HepG2 (cell line): ENCODE results near the gene WDR18. TPM values are rescaled to one million over a fixed set of nuclear protein-coding genes. Genes with fewer than 3 reads are reported as not detected.
A peak's percentile ranks its signal among the peaks of the same experiment; 100 is the strongest.

Experiments used
- HNRNPH1 ChIP-seq: fragments of 200-400 bp; formaldehyde crosslinking; optimal IDR thresholded peaks from 2 replicates; pipeline ENCODE3; 2017; ENCODE audit warnings: mild to moderate bottlenecking, low read depth, low read length
- ISX ChIP-seq: sonication (generic); formaldehyde crosslinking; conservative IDR thresholded peaks from 2 replicates; pipeline ENCODE4 v1.5.0; 2020; ENCODE audit warnings: missing genetic modification reagents
- NAIF1 ChIP-seq: sonication (generic); formaldehyde crosslinking; IDR thresholded peaks from 2 replicates; pipeline ENCODE4 v1.5.0; 2020; ENCODE audit warnings: mild to moderate bottlenecking, missing genetic modification reagents, borderline replicate concordance
- SATB2 ChIP-seq: sonication (generic); formaldehyde crosslinking; IDR thresholded peaks from 2 replicates; pipeline ENCODE4 v1.5.0; 2020; ENCODE audit warnings: missing genetic modification reagents
- SMARCC2 ChIP-seq: fragments of 450-650 bp; IDR thresholded peaks from 2 replicates; pipeline ENCODE4 v1.6.1; 2017; ENCODE audit warnings: antibody characterized with exemption, mild to moderate bottlenecking
- SP4 ChIP-seq: sonication (generic); formaldehyde crosslinking; IDR thresholded peaks from 2 replicates; pipeline ENCODE4 v1.8.1; 2023; ENCODE audit warnings: mild to moderate bottlenecking, missing genetic modification reagents
- ZNF598 ChIP-seq: sonication (generic); formaldehyde crosslinking; IDR thresholded peaks from 2 replicates; pipeline ENCODE4 v1.5.1; 2020; ENCODE audit warnings: mild to moderate bottlenecking, missing genetic modification reagents, borderline replicate concordance
- ZNF768 ChIP-seq: sonication (generic); formaldehyde crosslinking; IDR thresholded peaks from 2 replicates; pipeline ENCODE4 v1.4.0; 2020; ENCODE audit warnings: missing genetic modification reagents
- ZNF773 ChIP-seq: sonication (generic); formaldehyde crosslinking; IDR thresholded peaks from 2 replicates; pipeline ENCODE4 v1.4.0; 2020; ENCODE audit warnings: missing genetic modification reagents, borderline replicate concordance
- ZNF841 ChIP-seq: sonication (generic); formaldehyde crosslinking; IDR thresholded peaks from 2 replicates; pipeline ENCODE4 v1.8.1; 2023; ENCODE audit warnings: missing genetic modification reagents, borderline replicate concordance
- polyA plus RNA-seq, 8 experiments: library from polyadenylated mRNA; depleted of rRNA in 3 of 8; stranded (reverse) in 7 of 8; unstranded in 1 of 8; fragments of >200 nt; fragmentation: Illumina TruSeq in 4 of 8; extraction: Trizol in 4 of 8; gene quantifications; 2 replicates each; pipeline versions ENCODE4 v1.2.1 to v1.2.3, GENCODE V29; 2011 to 2016; ENCODE audit warnings: low read depth in 4 of 8, missing spikeins in 1 of 8, mixed read lengths in 1 of 8; ENCODE audit not compliant: insufficient read depth in 1 of 8
- total RNA-seq, 5 experiments: library from RNA; depleted of rRNA; stranded (reverse); fragments of >200 nt; fragmentation: Illumina TruSeq; extraction: Trizol; gene quantifications; 2 replicates each; pipeline ENCODE4 v1.2.3, GENCODE V29; 2016; ENCODE audit warnings: low read depth in 1 of 5
- TF ChIP-seq, protein P1 (sequence below): sonication (generic); formaldehyde crosslinking; IDR thresholded peaks from 2 replicates; pipeline ENCODE4 v1.4.0; 2020; ENCODE audit warnings: mild to moderate bottlenecking, missing genetic modification reagents
- TF ChIP-seq, protein P2 (sequence below): sonication (generic); formaldehyde crosslinking; IDR thresholded peaks from 2 replicates; pipeline ENCODE4 v1.5.0; 2020; ENCODE audit warnings: missing genetic modification reagents
- TF ChIP-seq, protein P3 (sequence below): sonication (generic); formaldehyde crosslinking; IDR thresholded peaks from 2 replicates; pipeline ENCODE4 v1.4.0; 2020; ENCODE audit warnings: mild to moderate bottlenecking, missing genetic modification reagents
- TF ChIP-seq, protein P4 (sequence below): sonication (generic); formaldehyde crosslinking; IDR thresholded peaks from 2 replicates; pipeline ENCODE4 v1.8.0; 2022; ENCODE audit warnings: low read depth, missing genetic modification reagents

Gene WDR18
- total and polyA plus RNA-seq, 2 of the 13 experiments (the other 11 are each of a cell fraction or from before 2014, with no cell fraction given), result 36.4 to 47.6 TPM

DNA sequence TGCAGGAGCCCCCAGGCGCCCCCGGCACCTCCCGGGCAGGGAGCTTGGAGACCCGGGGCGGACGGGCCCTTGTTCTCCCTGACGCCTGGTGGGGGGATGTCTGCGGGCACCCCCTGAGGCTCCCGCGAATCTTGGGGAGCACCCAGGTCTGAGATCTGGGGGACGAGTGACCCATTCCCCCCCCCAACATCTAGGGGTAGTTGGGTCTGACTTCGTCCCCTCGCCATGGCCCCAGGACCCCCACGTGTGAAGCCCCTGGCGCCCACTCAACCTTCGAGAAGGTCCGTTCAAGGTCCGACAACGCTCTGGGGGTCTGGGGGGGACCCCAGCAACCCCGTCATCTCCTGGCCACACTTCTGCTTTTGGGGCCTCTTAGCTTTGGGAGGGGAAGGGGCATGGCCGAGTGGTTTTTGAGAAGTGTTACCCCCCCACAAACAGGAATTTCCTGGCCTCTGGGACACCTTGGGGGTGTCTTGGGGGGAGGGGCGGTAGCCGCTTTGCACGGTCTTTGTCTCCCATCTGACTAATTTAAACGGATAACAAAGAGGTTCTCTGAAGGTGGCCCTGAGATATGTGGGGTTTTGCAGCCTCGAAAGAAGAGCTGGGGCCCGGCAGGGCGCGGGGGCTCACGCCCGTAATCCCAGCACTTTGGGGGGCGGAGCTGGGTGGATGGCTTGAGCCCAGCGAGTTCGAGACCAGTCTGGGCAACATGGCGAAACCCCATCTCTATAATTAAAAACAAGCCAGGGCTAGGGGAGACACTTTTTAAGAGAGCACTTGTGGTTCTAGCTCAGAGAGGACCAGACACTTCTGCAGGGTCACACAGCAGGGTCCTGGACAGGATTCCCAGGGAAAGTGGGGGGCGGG, 42.9 kb downstream of the WDR18 start (continued):
- TF ChIP-seq, protein P1, sequence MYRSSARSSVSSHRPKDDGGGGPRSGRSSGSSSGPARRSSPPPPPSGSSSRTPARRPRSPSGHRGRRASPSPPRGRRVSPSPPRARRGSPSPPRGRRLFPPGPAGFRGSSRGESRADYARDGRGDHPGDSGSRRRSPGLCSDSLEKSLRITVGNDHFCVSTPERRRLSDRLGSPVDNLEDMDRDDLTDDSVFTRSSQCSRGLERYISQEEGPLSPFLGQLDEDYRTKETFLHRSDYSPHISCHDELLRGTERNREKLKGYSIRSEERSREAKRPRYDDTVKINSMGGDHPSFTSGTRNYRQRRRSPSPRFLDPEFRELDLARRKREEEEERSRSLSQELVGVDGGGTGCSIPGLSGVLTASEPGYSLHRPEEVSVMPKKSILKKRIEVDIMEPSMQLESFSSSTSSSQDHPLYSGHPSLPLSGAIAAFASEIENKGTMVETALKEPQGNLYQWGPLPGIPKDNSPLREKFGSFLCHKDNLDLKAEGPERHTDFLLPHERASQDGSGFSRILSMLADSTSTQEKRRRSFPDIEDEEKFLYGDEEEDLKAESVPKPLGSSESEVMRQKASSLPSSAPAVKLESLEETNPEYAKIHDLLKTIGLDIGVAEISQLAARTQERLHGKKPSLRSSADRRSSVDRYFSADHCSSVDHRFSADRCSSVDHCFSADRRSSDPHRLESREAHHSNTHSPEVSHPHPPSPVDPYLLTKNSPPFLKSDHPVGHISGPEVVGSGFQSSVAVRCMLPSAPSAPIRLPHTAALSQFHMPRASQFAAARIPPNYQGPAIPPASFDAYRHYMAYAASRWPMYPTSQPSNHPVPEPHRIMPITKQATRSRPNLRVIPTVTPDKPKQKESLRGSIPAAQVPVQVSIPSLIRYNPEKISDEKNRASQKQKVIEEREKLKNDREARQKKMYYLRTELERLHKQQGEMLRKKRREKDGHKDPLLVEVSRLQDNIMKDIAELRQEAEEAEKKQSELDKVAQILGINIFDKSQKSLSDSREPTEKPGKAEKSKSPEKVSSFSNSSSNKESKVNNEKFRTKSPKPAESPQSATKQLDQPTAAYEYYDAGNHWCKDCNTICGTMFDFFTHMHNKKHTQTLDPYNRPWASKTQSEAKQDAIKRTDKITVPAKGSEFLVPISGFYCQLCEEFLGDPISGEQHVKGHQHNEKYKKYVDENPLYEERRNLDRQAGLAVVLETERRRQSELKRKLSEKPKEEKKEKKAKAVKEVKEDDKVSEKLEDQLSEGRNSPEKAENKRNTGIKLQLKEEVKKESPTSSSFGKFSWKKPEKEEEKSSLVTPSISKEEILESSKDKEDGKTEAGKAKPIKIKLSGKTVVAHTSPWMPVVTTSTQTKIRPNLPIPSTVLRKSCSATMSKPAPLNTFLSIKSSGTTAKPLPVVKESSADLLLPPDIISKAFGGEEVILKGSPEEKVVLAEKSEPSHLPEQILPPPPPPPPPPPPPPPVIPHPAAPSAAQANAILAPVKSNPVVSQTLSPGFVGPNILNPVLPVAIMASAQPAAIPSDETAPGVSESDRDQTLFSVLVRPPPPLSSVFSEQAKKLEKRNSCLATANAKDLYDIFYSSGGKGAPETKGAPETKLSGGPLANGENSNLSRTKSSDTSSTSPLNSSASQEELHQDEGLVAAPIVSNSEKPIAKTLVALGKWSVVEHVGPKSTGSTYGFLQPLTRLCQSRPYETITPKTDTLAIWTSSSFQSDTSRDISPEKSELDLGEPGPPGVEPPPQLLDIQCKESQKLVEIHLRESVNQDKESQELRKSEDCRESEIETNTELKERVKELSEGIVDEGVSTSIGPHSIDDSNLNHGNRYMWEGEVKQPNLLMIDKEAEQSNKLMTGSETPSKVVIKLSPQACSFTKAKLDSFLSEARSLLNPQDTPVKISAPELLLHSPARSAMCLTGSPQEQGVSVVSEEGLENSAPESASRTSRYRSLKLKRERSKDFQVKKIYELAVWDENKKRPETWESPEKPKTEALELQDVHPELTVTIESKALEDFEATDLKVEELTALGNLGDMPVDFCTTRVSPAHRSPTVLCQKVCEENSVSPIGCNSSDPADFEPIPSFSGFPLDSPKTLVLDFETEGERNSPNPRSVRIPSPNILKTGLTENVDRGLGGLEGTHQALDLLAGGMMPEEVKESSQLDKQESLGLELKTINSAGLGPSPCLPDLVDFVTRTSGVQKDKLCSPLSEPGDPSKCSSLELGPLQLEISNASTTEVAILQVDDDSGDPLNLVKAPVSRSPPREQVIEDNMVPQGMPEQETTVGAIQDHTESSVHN (CRISPR knock-in tag), result no peak
- TF ChIP-seq, protein P2, sequence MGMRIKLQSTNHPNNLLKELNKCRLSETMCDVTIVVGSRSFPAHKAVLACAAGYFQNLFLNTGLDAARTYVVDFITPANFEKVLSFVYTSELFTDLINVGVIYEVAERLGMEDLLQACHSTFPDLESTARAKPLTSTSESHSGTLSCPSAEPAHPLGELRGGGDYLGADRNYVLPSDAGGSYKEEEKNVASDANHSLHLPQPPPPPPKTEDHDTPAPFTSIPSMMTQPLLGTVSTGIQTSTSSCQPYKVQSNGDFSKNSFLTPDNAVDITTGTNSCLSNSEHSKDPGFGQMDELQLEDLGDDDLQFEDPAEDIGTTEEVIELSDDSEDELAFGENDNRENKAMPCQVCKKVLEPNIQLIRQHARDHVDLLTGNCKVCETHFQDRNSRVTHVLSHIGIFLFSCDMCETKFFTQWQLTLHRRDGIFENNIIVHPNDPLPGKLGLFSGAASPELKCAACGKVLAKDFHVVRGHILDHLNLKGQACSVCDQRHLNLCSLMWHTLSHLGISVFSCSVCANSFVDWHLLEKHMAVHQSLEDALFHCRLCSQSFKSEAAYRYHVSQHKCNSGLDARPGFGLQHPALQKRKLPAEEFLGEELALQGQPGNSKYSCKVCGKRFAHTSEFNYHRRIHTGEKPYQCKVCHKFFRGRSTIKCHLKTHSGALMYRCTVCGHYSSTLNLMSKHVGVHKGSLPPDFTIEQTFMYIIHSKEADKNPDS (CRISPR knock-in tag), result no peak
- TF ChIP-seq, protein P3, sequence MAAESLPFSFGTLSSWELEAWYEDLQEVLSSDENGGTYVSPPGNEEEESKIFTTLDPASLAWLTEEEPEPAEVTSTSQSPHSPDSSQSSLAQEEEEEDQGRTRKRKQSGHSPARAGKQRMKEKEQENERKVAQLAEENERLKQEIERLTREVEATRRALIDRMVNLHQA, result no peak
- TF ChIP-seq ISX (CRISPR knock-in tag), result no peak
- peak; percentile 83; the same call in 1 of the 2 replicates for TF ChIP-seq ZNF768
- TF ChIP-seq SATB2, result 0 out of 2 replicates have a peak, but pooled peaks have one; percentile 67
- no peak for TF ChIP-seq NAIF1 (CRISPR knock-in tag)
- no peak for TF ChIP-seq ZNF841 (CRISPR knock-in tag)
- TF ChIP-seq SMARCC2, result no peak
- TF ChIP-seq ZNF598, result no peak
- TF ChIP-seq HNRNPH1, result no peak
- TF ChIP-seq, protein P4, sequence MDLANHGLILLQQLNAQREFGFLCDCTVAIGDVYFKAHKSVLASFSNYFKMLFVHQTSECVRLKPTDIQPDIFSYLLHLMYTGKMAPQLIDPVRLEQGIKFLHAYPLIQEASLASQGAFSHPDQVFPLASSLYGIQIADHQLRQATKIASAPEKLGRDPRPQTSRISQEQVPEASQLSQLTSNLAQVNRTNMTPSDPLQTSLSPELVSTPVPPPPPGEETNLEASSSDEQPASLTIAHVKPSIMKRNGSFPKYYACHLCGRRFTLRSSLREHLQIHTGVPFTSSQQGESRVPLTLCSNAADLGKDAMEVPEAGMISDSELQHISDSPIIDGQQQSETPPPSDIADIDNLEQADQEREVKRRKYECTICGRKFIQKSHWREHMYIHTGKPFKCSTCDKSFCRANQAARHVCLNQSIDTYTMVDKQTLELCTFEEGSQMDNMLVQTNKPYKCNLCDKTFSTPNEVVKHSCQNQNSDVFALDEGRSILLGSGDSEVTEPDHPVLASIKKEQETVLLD (CRISPR knock-in tag), result no peak; the same call in 1 of the 2 replicates
- no peak for TF ChIP-seq SP4
- TF ChIP-seq ZNF773, result no peak
